Osteoblast (primary cell): ENCODE data around the gene RNF126. TPM values are rescaled to one million over a fixed set of nuclear protein-coding genes. Genes with fewer than 3 reads are reported as not detected.
A peak's percentile ranks its signal among the peaks of the same experiment; 100 is the strongest.
"Not testable (repeated sequence)": the region's sequence is repeated elsewhere in the genome, so short reads cannot be mapped to it uniquely, and the experiment has no call there.

Experiments
- DNase-seq: peaks from one replicate; pipeline ENCODE4 v3.0.0; 2011; ENCODE audit warnings: low spot score, mixed read lengths; ENCODE audit not compliant: insufficient read length; ENCODE audit errors: missing footprints
- H2AFZ ChIP-seq: 2 replicates; pipeline ENCODE4 v1.6.0; 2011; ENCODE audit warnings: mild to moderate bottlenecking, low read length
- H3K27ac ChIP-seq: 2 replicates; pipeline ENCODE4 v1.5.1; 2011; ENCODE audit warnings: mild to moderate bottlenecking, low read depth, low read length, moderate library complexity
- H3K27me3 ChIP-seq: 2 replicates; pipeline ENCODE4 v1.6.0; 2012; ENCODE audit warnings: mild to moderate bottlenecking, control low read depth, inconsistent platforms, low read length, moderate library complexity; ENCODE audit not compliant: insufficient read depth
- H3K36me3 ChIP-seq: 2 replicates; pipeline ENCODE4 v1.5.1; 2011; ENCODE audit warnings: mild to moderate bottlenecking, low read length, control low read depth, moderate library complexity; ENCODE audit not compliant: insufficient read depth
- H3K4me1 ChIP-seq: 2 replicates; pipeline ENCODE4 v1.5.1; 2011; ENCODE audit warnings: mild to moderate bottlenecking, low read length, control low read depth, moderate library complexity; ENCODE audit not compliant: insufficient read depth
- H3K4me2 ChIP-seq: 2 replicates; pipeline ENCODE4 v1.6.0; 2011; ENCODE audit warnings: mild to moderate bottlenecking, low read length; ENCODE audit not compliant: insufficient read depth
- H3K4me3 ChIP-seq: fragments of 200-600 bp; sonication (generic); 3 replicates; pipeline ENCODE4 v1.5.1; 2012; ENCODE audit warnings: mild to moderate bottlenecking, low read length, inconsistent platforms; ENCODE audit not compliant: insufficient read depth
- H3K79me2 ChIP-seq: 2 replicates; pipeline ENCODE4 v1.6.0; 2012; ENCODE audit warnings: mild to moderate bottlenecking, low read length, control low read depth, inconsistent platforms; ENCODE audit not compliant: insufficient read depth
- H3K9me3 ChIP-seq: 2 replicates; pipeline ENCODE4 v1.5.1; 2011; ENCODE audit warnings: low read depth, low read length, control low read depth
- H4K20me1 ChIP-seq: 2 replicates; pipeline ENCODE4 v1.6.0; 2012; ENCODE audit warnings: mild to moderate bottlenecking, low read length, control low read depth; ENCODE audit not compliant: insufficient read depth
- total RNA-seq: library from RNA; depleted of rRNA; stranded (reverse); fragments of >200 nt; gene quantifications from 2 replicates; pipeline ENCODE4 v1.2.3, GENCODE V29; 2012
- TF ChIP-seq, protein P1 (sequence below): IDR thresholded peaks from 2 replicates; pipeline ENCODE4 v1.5.1; 2011; ENCODE audit warnings: mild to moderate bottlenecking, low read depth, low read length, moderate library complexity; ENCODE audit errors: extremely low read depth

The RNF126 gene
- total RNA-seq, 1 donor, result 38.7 TPM

DNA sequence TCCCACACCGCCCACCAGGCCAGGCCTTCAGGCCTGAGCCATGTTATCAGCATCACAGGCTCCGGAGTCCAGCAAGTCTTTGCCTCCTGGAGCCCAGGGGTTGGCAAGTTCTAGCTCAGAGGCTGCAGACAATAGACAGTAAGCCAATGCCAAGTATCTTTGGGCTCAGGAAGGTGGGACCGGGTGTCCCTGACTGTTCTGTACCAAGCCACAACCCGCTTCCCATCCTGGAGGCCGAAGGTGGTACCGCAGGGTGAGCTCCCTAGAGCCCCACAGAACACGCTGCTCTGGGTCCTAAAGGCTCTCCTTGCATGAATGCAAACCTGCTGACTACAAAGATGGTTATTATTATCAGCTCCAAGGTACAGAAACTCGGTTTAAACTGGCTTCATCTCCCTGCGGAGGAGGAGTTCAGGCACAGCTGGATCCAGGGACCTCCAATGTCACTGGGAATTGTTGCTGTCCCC lies 7.6 kb upstream of the RNF126 start:
- no peak overlapping the region for H3K4me3 ChIP-seq
- TF ChIP-seq, protein P1, sequence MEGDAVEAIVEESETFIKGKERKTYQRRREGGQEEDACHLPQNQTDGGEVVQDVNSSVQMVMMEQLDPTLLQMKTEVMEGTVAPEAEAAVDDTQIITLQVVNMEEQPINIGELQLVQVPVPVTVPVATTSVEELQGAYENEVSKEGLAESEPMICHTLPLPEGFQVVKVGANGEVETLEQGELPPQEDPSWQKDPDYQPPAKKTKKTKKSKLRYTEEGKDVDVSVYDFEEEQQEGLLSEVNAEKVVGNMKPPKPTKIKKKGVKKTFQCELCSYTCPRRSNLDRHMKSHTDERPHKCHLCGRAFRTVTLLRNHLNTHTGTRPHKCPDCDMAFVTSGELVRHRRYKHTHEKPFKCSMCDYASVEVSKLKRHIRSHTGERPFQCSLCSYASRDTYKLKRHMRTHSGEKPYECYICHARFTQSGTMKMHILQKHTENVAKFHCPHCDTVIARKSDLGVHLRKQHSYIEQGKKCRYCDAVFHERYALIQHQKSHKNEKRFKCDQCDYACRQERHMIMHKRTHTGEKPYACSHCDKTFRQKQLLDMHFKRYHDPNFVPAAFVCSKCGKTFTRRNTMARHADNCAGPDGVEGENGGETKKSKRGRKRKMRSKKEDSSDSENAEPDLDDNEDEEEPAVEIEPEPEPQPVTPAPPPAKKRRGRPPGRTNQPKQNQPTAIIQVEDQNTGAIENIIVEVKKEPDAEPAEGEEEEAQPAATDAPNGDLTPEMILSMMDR, result no peak
- no peaks in the 10 kb centered on the region for H3K79me2 ChIP-seq
- H3K27ac ChIP-seq, result no peak overlapping the region
- no peak overlapping the region for H3K4me2 ChIP-seq
- H3K27me3 ChIP-seq, result no peaks in the 10 kb centered on the region
- no peak overlapping the region for H2AFZ ChIP-seq
- H4K20me1 ChIP-seq, result no peaks in the 10 kb centered on the region
- H3K9me3 ChIP-seq, result no peaks in the 10 kb centered on the region
- peak; percentile 88 for DNase-seq
- no peaks in the 10 kb centered on the region for H3K4me1 ChIP-seq
- H3K36me3 ChIP-seq, result no peaks in the 10 kb centered on the region

DNA sequence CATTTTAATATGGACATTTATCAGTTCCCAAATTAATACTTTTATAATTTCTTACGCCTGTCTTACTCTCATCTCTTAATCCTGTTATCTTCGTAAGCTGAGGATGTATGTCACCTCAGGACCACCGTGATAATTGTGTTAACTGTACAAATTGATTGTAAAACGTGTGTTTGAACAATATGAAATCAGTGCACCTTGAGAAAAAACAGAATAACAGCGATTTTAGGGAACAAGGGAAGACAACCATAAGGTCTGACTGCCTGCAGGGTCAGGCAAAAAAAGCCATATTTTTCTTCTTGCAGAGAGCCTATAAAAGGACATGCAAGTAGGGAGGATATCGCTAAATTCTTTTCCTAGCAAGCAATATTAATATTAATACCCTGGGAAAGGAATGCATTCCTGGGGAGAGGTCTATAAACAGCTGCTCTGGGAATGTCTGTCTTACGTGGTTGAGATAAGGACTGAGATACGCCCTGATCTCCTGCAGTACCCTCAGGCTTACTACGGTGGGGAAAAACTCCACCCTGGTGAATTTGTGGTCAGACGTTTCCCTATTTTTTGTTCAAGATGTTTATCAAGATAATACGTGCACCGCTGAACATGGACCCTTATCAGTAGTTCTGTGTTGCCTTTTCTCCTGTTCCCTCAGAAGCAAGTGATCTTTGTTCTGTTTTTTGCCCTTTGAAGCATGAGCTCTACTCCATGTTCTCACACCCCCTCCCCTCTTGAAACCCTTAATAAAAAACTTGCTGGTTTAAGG lies 5.8 kb upstream of the RNF126 start:
- H3K4me3 ChIP-seq, H4K20me1 ChIP-seq, H2AFZ ChIP-seq, H3K27ac ChIP-seq, H3K79me2 ChIP-seq, H3K4me1 ChIP-seq, H3K36me3 ChIP-seq, H3K9me3 ChIP-seq, H3K4me2 ChIP-seq, H3K27me3 ChIP-seq, DNase-seq: not testable (repeated sequence)

DNA sequence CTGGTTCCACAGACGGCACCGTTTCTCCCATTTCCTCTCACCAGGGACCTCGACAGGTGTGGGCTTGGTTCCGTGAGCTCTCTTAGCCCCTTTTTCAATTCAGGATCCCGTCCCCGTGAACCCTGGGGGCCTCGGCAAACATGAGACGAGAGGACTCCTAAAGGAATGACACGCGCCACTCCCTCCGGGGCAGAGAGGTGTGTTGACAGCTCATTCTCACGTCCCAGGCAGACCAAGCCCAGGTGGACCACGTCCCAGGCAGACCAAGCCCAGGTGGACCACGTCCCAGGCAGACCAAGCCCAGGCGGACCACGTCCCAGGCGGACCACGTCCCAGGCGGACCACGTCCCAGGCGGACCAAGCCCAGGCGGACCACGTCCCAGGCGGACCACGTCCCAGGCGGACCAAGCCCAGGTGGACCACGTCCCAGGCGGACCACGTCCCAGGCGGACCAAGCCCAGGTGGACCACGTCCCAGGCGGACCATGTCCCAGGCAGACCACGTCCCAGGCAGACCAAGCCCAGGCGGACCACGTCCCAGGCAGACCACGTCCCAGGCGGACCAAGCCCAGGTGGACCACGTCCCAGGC lies 4.1 kb upstream of the RNF126 start:
- H3K4me3 ChIP-seq, H3K27ac ChIP-seq, H3K4me2 ChIP-seq, H2AFZ ChIP-seq, H3K4me1 ChIP-seq, DNase-seq, H3K9me3 ChIP-seq, H3K27me3 ChIP-seq, H3K79me2 ChIP-seq, H3K36me3 ChIP-seq, H4K20me1 ChIP-seq: not testable (repeated sequence)

DNA sequence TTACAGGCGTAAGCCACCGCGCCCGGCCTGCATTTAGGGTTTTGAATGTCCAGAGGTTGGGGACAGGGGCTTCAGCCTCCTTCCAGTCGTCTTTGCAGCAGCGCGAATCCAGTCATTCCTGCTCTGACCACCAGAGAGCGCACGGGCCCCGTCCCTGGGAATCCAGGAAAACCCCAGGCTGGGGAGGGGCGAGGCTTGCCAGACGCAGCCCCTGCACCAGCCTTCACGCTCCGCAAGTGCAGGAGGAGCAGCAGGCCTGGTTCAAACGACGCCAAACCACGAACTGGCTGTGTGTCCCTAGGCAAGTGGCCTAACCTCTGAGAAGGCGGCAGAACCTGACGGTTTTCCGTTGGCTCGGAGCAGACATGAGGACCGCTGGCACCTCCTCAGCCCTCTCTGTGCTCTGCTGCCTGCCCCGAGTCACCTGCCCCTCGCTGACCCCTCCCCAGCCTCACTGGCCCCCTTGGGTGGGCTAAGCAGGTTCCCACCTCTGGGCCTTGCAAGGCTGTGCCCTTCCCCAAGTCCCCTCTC lies 2.0 kb upstream of the RNF126 start:
- Histone ChIP-seq H3K27me3 (no peaks in the 10 kb centered on the region), H3K36me3 (no peaks in the 10 kb centered on the region), H3K4me2 (peak overlapping the region; percentile 84), H3K27ac (no peak overlapping the region), H3K79me2 (peaks cover 30% of the 10 kb centered on the region), H4K20me1 (peaks cover 23% of the 10 kb centered on the region), H3K4me3 (peak overlapping the region; percentile 60), H3K4me1 (peaks cover 23% of the 10 kb centered on the region), H2AFZ (peak overlapping the region; percentile 98), H3K9me3 (no peaks in the 10 kb centered on the region)
- peak; percentile 99 for DNase-seq
- TF ChIP-seq, protein P1, result peak; percentile 81
